Mucosa of descending colon (tissue), 3 donors: ENCODE data around the gene GMDS. TPM values are rescaled to one million over a fixed set of nuclear protein-coding genes. Genes with fewer than 3 reads are reported as not detected.
A peak's percentile ranks its signal among the peaks of the same experiment; 100 is the strongest.

Source experiments
- ATAC-seq: fragments of 200-7000 bp; cut with Tn5 transposase; one replicate; pipeline ENCODE4 v1.9.1; 2020; ENCODE audit warnings: mild to moderate bottlenecking, moderate library complexity
- DNase-seq, 3 donors: peaks; one replicate each; pipeline ENCODE4 v3.0.0-alpha.2; 2020
- H3K36me3 ChIP-seq: fragments of 200-600 bp; one replicate; pipeline ENCODE4 v1.8.0; 2021; ENCODE audit warnings: low read depth, mild to moderate bottlenecking
- H3K4me1 ChIP-seq: fragments of 200-600 bp; one replicate; pipeline ENCODE4 v1.8.0; 2021; ENCODE audit warnings: low read depth, mild to moderate bottlenecking
- H3K4me3 ChIP-seq: fragments of 200-600 bp; one replicate; pipeline ENCODE4 v1.8.0; 2021; ENCODE audit warnings: mild to moderate bottlenecking
- H3K9me3 ChIP-seq: fragments of 200-600 bp; one replicate; pipeline ENCODE4 v1.8.0; 2021; ENCODE audit warnings: mild to moderate bottlenecking
- CTCF ChIP-seq: fragments of 200-600 bp; IDR thresholded peaks from one replicate; pipeline ENCODE4 v1.8.0; 2022; ENCODE audit warnings: antibody characterized with exemption, mild to moderate bottlenecking
- intact Hi-C, 2 donors: fragments of 100-400 bp; cut with DNase I in 1 of 2; cut with micrococcal nuclease in 1 of 2; formaldehyde crosslinking; loops; one replicate each; pipeline versions ENCODE4 v1.11.0 to v1.11.1; 2022; cut with DNase I, micrococcal nuclease
- total RNA-seq, 3 donors: library from RNA; stranded (reverse); fragmentation: NEBNext Ultra II Directional in 2 of 3; extraction: Animal tissue kit (Norgen Biotek cat#: 25700) in 2 of 3; gene quantifications; one replicate each; pipeline versions ENCODE4 v1.2.1 to v1.2.4, GENCODE V29; 2021 to 2023
- donor health status: DM: no; HTN: no; CAD: no; lungs with moderate emphysema.
- donor health status: DM: no; HTN: no; CAD: no.
- donor health status: DM: no; HTN: yes; CAD: no.

GMDS gene
- total RNA-seq, 3 donors from 2014 or later = 68.0 to 228 (median 135) TPM

DNA sequence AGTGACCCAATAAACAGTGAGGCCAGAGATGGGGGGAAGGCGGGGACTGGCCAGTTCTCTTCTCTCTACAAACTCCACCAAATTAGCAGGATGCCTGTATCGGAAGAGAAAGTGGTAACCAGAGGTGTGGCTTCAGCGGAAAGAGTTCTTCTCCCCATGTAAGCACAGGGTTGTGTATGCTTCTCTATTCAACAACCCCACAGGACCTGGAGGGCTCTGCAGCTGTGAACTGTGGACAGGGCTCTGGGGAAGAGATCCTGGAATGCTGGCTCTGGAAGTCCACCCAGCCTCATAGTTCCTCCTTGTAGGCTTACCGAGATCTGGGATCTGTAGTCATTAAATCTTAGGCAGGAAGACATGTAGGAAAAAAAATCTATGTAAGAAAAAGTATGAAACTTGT is 449.5 kb downstream of the GMDS start:
- intact Hi-C loops = no loop called here
- DNase-seq (no peak), ATAC-seq (no peak)
- TF ChIP-seq CTCF = no peak
- Histone ChIP-seq H3K36me3 (no peaks in the 10 kb centered on the region), H3K9me3 (no peaks in the 10 kb centered on the region), H3K4me3 (no peak overlapping the region), H3K4me1 (no peaks in the 10 kb centered on the region)

DNA sequence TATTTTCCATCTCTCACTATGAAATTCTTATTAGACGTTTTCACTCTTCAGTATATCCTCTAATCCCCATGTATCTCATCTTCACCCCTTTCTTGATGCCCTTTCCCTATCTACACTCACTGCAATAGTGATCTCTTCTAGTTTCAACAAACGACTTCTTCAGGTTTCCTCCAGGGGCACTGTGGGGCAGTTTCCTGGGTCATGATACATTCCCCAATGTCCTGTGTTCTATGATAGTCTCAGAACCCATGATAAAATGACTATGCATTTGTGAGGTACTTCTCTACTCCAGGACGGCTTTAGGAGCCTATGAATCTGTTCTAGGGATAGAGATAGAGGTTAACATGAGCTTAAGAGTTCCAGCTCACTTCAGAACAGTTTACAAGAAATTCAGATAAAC is 452.4 kb downstream of the GMDS start:
- ATAC-seq (peak; percentile 74), DNase-seq (peak in 1 of 3 donors; percentile 20)
- peak; percentile 24 for TF ChIP-seq CTCF
- intact Hi-C loops = no loop called here
- H3K4me1 ChIP-seq = no peaks in the 10 kb centered on the region
- no peaks in the 10 kb centered on the region for H3K9me3 ChIP-seq
- no peak overlapping the region for H3K4me3 ChIP-seq
- H3K36me3 ChIP-seq = no peaks in the 10 kb centered on the region

DNA sequence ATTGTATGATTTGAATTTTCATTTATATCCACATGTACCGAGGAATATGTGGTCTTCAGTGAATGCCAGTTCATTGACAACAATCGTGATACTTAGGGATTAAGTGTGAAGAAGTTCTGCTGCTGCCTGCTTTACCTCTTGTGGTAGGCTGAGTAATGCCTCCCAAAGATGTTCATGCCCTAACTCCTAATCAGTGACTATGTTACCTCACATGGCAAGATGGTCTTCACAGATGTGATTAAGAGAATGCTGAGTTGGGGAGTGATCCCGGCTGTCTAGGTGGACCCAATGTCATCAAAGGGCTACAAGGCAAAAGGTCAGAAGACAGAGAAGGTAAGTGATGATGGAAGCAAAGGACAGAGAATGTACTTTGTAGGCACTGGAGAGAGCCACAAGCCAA is 454.7 kb downstream of the GMDS start:
- no peak for DNase-seq
- no peaks in the 10 kb centered on the region for H3K36me3 ChIP-seq
- no peak overlapping the region for H3K4me3 ChIP-seq
- TF ChIP-seq CTCF = no peak
- no peaks in the 10 kb centered on the region for H3K4me1 ChIP-seq
- intact Hi-C loops = no loop called here
- ATAC-seq = no peak
- H3K9me3 ChIP-seq = no peaks in the 10 kb centered on the region

GRCh38 chr6:1789092-1789491 is 456.3 kb downstream of the GMDS start:
- no peaks in the 10 kb centered on the region for H3K36me3 ChIP-seq
- H3K9me3 ChIP-seq = no peaks in the 10 kb centered on the region
- ATAC-seq (no peak), DNase-seq (no peak)
- intact Hi-C loops = no loop called here
- H3K4me1 ChIP-seq = no peaks in the 10 kb centered on the region
- TF ChIP-seq CTCF = no peak
- no peak overlapping the region for H3K4me3 ChIP-seq

GRCh38 chr6:1787894-1788293 is 457.5 kb downstream of the GMDS start:
- Histone ChIP-seq H3K36me3 (no peaks in the 10 kb centered on the region), H3K9me3 (no peaks in the 10 kb centered on the region), H3K4me3 (no peak overlapping the region), H3K4me1 (no peaks in the 10 kb centered on the region)
- no peak for TF ChIP-seq CTCF
- DNase-seq (no peak), ATAC-seq (no peak)
- intact Hi-C loops = no loop called here
